H9 (cell line): ENCODE results near the gene ARHGAP10. TPM values are rescaled to one million over a fixed set of nuclear protein-coding genes. Genes with fewer than 3 reads are reported as not detected.

Experiments
- DNase-seq: peaks from one replicate; pipeline ENCODE4 v3.0.0-alpha.2; 2017
- H2AFZ ChIP-seq: one replicate; pipeline ENCODE4 v1.6.1; 2013; ENCODE audit warnings: mild to moderate bottlenecking, low read length, control low read depth, moderate library complexity
- H2AK5ac ChIP-seq: 2 replicates; pipeline ENCODE4 v1.6.1; 2013; ENCODE audit warnings: low read length, control low read depth, mixed read lengths; ENCODE audit not compliant: insufficient read length
- H2BK120ac ChIP-seq: one replicate; pipeline ENCODE4 v1.6.1; 2013; ENCODE audit warnings: low read depth, mild to moderate bottlenecking, low read length, control low read depth, inconsistent platforms; ENCODE audit not compliant: poor library complexity, severe bottlenecking
- H2BK12ac ChIP-seq: 2 replicates; pipeline ENCODE4 v1.6.1; 2013; ENCODE audit warnings: low read length, control low read depth, mixed read lengths, low read depth; ENCODE audit not compliant: insufficient read length
- H2BK15ac ChIP-seq: 2 replicates; pipeline ENCODE4 v1.6.1; 2013; ENCODE audit warnings: low read depth, low read length, control low read depth
- H2BK20ac ChIP-seq: one replicate; pipeline ENCODE4 v1.6.1; 2013; ENCODE audit warnings: low read depth, mild to moderate bottlenecking, low read length, control low read depth, inconsistent platforms; ENCODE audit not compliant: poor library complexity, severe bottlenecking
- H2BK5ac ChIP-seq: 2 replicates; pipeline ENCODE4 v1.6.1; 2013; ENCODE audit warnings: low read length, control low read depth, mixed read lengths; ENCODE audit not compliant: insufficient read length
- H3K14ac ChIP-seq: 2 replicates; pipeline ENCODE4 v1.6.1; 2013; ENCODE audit warnings: low read length, control low read depth; ENCODE audit not compliant: insufficient read depth
- H3K18ac ChIP-seq: 2 replicates; pipeline ENCODE4 v1.6.1; 2013; ENCODE audit warnings: low read depth, mild to moderate bottlenecking, mixed read lengths, low read length, control low read depth; ENCODE audit not compliant: insufficient read length
- H3K23ac ChIP-seq: 2 replicates; pipeline ENCODE4 v1.6.1; 2013; ENCODE audit warnings: low read length, control low read depth, mixed read lengths, low read depth; ENCODE audit not compliant: insufficient read length
- H3K23me2 ChIP-seq: 2 replicates; pipeline ENCODE4 v1.6.1; 2013; ENCODE audit warnings: low read depth, mild to moderate bottlenecking, mixed read lengths, low read length, control low read depth; ENCODE audit not compliant: insufficient read length, poor library complexity, severe bottlenecking
- H3K27ac ChIP-seq: 2 replicates; pipeline ENCODE4 v1.5.1; 2013; ENCODE audit warnings: low read length, control low read depth, mixed read lengths, low read depth; ENCODE audit not compliant: insufficient read length
- H3K27me3 ChIP-seq: 2 replicates; pipeline ENCODE4 v1.6.1; 2013; ENCODE audit warnings: low read length, control low read depth, inconsistent platforms; ENCODE audit not compliant: insufficient read depth
- H3K4ac ChIP-seq: 2 replicates; pipeline ENCODE4 v1.6.1; 2013; ENCODE audit warnings: low read depth, mild to moderate bottlenecking, control low read depth, inconsistent platforms, low read length, moderate library complexity
- H3K4me1 ChIP-seq: 2 replicates; pipeline ENCODE4 v1.6.1; 2013; ENCODE audit warnings: low read length, control low read depth, inconsistent platforms; ENCODE audit not compliant: insufficient read depth
- H3K4me2 ChIP-seq: 2 replicates; pipeline ENCODE4 v1.6.1; 2013; ENCODE audit warnings: low read length, control low read depth, mixed read lengths; ENCODE audit not compliant: insufficient read length, insufficient read depth
- H3K56ac ChIP-seq: 2 replicates; pipeline ENCODE4 v1.6.1; 2013; ENCODE audit warnings: low read depth, mild to moderate bottlenecking, mixed read lengths, low read length, control low read depth; ENCODE audit not compliant: insufficient read length
- H3K79me1 ChIP-seq: 2 replicates; pipeline ENCODE4 v1.6.1; 2013; ENCODE audit warnings: low read depth, mild to moderate bottlenecking, moderate library complexity, low read length, control low read depth, inconsistent platforms; ENCODE audit not compliant: insufficient read depth, poor library complexity, severe bottlenecking
- H3K79me2 ChIP-seq: 2 replicates; pipeline ENCODE4 v1.6.1; 2013; ENCODE audit warnings: low read length, control low read depth, inconsistent platforms; ENCODE audit not compliant: insufficient read depth
- H3K9ac ChIP-seq: 2 replicates; pipeline ENCODE4 v1.6.1; 2013; ENCODE audit warnings: low read length, control low read depth, mixed read lengths; ENCODE audit not compliant: insufficient read length; ENCODE audit errors: extremely low read depth
- H3K9me3 ChIP-seq: one replicate; pipeline ENCODE4 v1.6.1; 2013; ENCODE audit warnings: low read depth, low read length, inconsistent platforms; ENCODE audit not compliant: control insufficient read depth
- H3T11ph ChIP-seq: one replicate; pipeline ENCODE4 v1.6.1; 2013; ENCODE audit warnings: mild to moderate bottlenecking, low read length, control low read depth, inconsistent platforms
- H4K20me1 ChIP-seq: one replicate; pipeline ENCODE4 v1.6.1; 2013; ENCODE audit not compliant: control insufficient read depth, insufficient read length, insufficient read depth
- H4K5ac ChIP-seq: 2 replicates; pipeline ENCODE4 v1.6.1; 2013; ENCODE audit warnings: low read depth, mild to moderate bottlenecking, mixed read lengths, low read length, control low read depth; ENCODE audit not compliant: insufficient read length
- H4K8ac ChIP-seq: replicated peaks from 2 replicates; pipeline ENCODE4 v1.6.1; 2013; ENCODE audit warnings: low read length, control low read depth, mixed read lengths, low read depth; ENCODE audit not compliant: insufficient read length
- H4K91ac ChIP-seq: 2 replicates; pipeline ENCODE4 v1.6.1; 2013; ENCODE audit warnings: low read depth, mild to moderate bottlenecking, moderate library complexity, mixed read lengths, low read length, control low read depth; ENCODE audit not compliant: insufficient read length
- H3K27ac Mint-ChIP-seq, 3 experiments: 2 replicates in 2 of 3; 3 replicates in 1 of 3; pipeline ENCODE4 v1.8.0; 2020 to 2021; ENCODE audit warnings: mixed read lengths in 3 of 3, mild to moderate bottlenecking in 1 of 3, moderate library complexity in 1 of 3
- H3K27me3 Mint-ChIP-seq: 2 replicates; pipeline ENCODE4 v1.8.0; 2021; ENCODE audit warnings: low read depth, mild to moderate bottlenecking, moderate library complexity, mixed read lengths
- H3K36me3 Mint-ChIP-seq, 3 experiments: 2 replicates in 2 of 3; 3 replicates in 1 of 3; pipeline ENCODE4 v1.8.0; 2020 to 2021; ENCODE audit warnings: low read depth in 3 of 3, mixed read lengths in 3 of 3; ENCODE audit not compliant: insufficient read depth in 1 of 3
- H3K4me1 Mint-ChIP-seq, 2 experiments: 2 replicates each; pipeline ENCODE4 v1.8.0; 2020; ENCODE audit warnings: mixed read lengths in 2 of 2
- H3K4me3 Mint-ChIP-seq, 2 experiments: 2 replicates in 1 of 2; 3 replicates in 1 of 2; pipeline ENCODE4 v1.8.0; 2020 to 2021; ENCODE audit warnings: mild to moderate bottlenecking in 2 of 2, mixed read lengths in 2 of 2, moderate library complexity in 1 of 2
- H3K9me3 Mint-ChIP-seq, 2 experiments: 2 replicates in 1 of 2; 3 replicates in 1 of 2; pipeline ENCODE4 v1.8.0; 2020; ENCODE audit warnings: mild to moderate bottlenecking in 2 of 2, mixed read lengths in 2 of 2, moderate library complexity in 1 of 2
- CTCF ChIP-seq: fragments of 200-600 bp; sonication (generic); conservative IDR thresholded peaks from 3 replicates; pipeline ENCODE4 v1.8.0; 2021; ENCODE audit warnings: antibody characterized with exemption, mild to moderate bottlenecking
- WGBS: extraction: QIAGEN DNeasy Blood & Tissue Kit; methylation state at CpG from one replicate; pipeline ENCODE4 v1.1.7; 2013; ENCODE audit warnings: missing lambda C conversion rate, low lambda C conversion rate, mixed read lengths; ENCODE audit not compliant: insufficient read length; ENCODE audit errors: extremely low coverage; 5-methylcytosine and 5-hydroxymethylcytosine counted together
- total RNA-seq: library from RNA; stranded (reverse); gene quantifications from 2 replicates; pipeline ENCODE4 v1.2.1, GENCODE V29; 2021

ARHGAP10 gene
- total RNA-seq, 1 experiment from 2014 or later: 7.8 TPM

DNA sequence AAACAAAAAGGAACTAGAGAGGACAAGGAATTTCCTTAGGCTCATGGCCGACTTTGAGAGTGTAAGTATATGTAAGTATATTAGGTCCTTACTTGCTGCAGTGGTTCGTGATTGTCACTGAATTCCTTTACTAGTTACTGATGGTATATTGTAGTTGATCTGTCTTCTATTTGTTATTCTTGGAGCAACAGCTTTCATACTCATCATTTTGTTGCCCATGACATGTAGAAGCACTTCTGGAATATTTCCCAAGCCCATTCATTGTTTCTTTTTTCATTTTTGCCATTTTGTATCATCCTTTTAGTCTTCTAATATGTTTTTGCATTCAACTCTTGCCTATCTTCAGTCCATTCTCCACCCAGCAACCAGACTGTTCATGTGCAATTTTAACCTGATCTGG, 170.0 kb downstream of the ARHGAP10 start:
- Histone ChIP-seq H3K79me2 (no peaks in the 10 kb centered on the region), H3K4ac (no peak overlapping the region), H3K4me2 (no peak overlapping the region), H3K14ac (no peak overlapping the region), H3K23ac (no peak overlapping the region), H4K8ac (no peak overlapping the region), H3K9ac (no peak overlapping the region), H3K79me1 (no peaks in the 10 kb centered on the region), H2BK12ac (no peak overlapping the region), H2BK120ac (no peak overlapping the region), H3K27me3 (no peaks in the 10 kb centered on the region), H2BK5ac (no peak overlapping the region), H2AFZ (no peak overlapping the region), H2AK5ac (no peak overlapping the region), H3K4me1 (no peaks in the 10 kb centered on the region), H2BK15ac (no peak overlapping the region), H3K23me2 (no peaks in the 10 kb centered on the region), H4K5ac (no peak overlapping the region), H4K91ac (no peak overlapping the region), H3K9me3 (no peaks in the 10 kb centered on the region), H3K27ac (no peak overlapping the region), H3T11ph (no peak overlapping the region), H3K18ac (no peak overlapping the region), H4K20me1 (no peaks in the 10 kb centered on the region), H3K56ac (no peak overlapping the region), H2BK20ac (no peak overlapping the region)
- Mint-ChIP-seq H3K4me1 (no peaks in the 10 kb centered on the region), H3K27ac (no peak overlapping the region), H3K4me3 (no peak overlapping the region), H3K27me3 (no peaks in the 10 kb centered on the region), H3K9me3 (peaks cover 8 to 13% of the 10 kb centered on the region in 2 experiments; a peak in 3 of 5 replicates), H3K36me3 (peaks cover 3 to 9% (median 8%) of the 10 kb centered on the region in 3 experiments; a peak in 4 of 7 replicates)
- no CpG with 5 or more reads among the region's 2 CpGs for WGBS
- TF ChIP-seq CTCF: no peak
- DNase-seq: no peak
